DLD1 (cell line): ENCODE results near the gene BMP8A.
"Not testable (repeated sequence)": the region's sequence is repeated elsewhere in the genome, so short reads cannot be mapped to it uniquely, and the experiment has no call there.

Experiments used
- in situ Hi-C: cut with HindIII; loops from 2 replicates; pipeline ENCODE4 v1.10.0; 2017; ENCODE audit warnings: low sequenced_read_pairs

Gene BMP8A

GRCh38 chr1:39491146-39491921 lies at the start of gene BMP8A:
Gene BMP8A (plus strand): TSS chr1:39491636. CDS start chr1:39491992, 356 bp downstream.
- in situ Hi-C loops: no loop called here

GRCh38 chr1:39441797-39442196 lies 49.6 kb upstream of the BMP8A start:
- in situ Hi-C loops: no loop called here

- in situ Hi-C loops: no loop called here
Observed at GRCh38 chr1:39445573-39445972, 45.9 kb upstream of the BMP8A start.

- in situ Hi-C loops: no loop called here
Observed at GRCh38 chr1:39446986-39447567, 44.4 kb upstream of the BMP8A start.

GRCh38 chr1:39450041-39450440 lies 41.4 kb upstream of the BMP8A start:
- in situ Hi-C loops: not testable (repeated sequence)

- in situ Hi-C loops: no loop called here
Observed at GRCh38 chr1:39450956-39451606, 40.4 kb upstream of the BMP8A start.

- in situ Hi-C loops: no loop called here
Observed at GRCh38 chr1:39452081-39452480, 39.4 kb upstream of the BMP8A start.

GRCh38 chr1:39452540-39452939 lies 38.9 kb upstream of the BMP8A start:
- in situ Hi-C loops: no loop called here

GRCh38 chr1:39453603-39454002 lies 37.8 kb upstream of the BMP8A start:
- in situ Hi-C loops: no loop called here

GRCh38 chr1:39458991-39459390 lies 32.4 kb upstream of the BMP8A start:
- in situ Hi-C loops: no loop called here

- in situ Hi-C loops: no loop called here
Observed at GRCh38 chr1:39462074-39462473, 29.4 kb upstream of the BMP8A start.

- in situ Hi-C loops: no loop called here
Observed at GRCh38 chr1:39466413-39467107, 24.9 kb upstream of the BMP8A start.

- in situ Hi-C loops: not testable (repeated sequence)
Observed at GRCh38 chr1:39467108-39467720, 24.2 kb upstream of the BMP8A start.

GRCh38 chr1:39469150-39469549 lies 22.3 kb upstream of the BMP8A start:
- in situ Hi-C loops: no loop called here

- in situ Hi-C loops: no loop called here
Observed at GRCh38 chr1:39470040-39470439, 21.4 kb upstream of the BMP8A start.

GRCh38 chr1:39472826-39473225 lies 18.6 kb upstream of the BMP8A start:
- in situ Hi-C loops: no loop called here

GRCh38 chr1:39473324-39473723 lies 18.1 kb upstream of the BMP8A start:
- in situ Hi-C loops: no loop called here

GRCh38 chr1:39474810-39475209 lies 16.6 kb upstream of the BMP8A start:
- in situ Hi-C loops: no loop called here

- in situ Hi-C loops: not testable (repeated sequence)
Observed at GRCh38 chr1:39475551-39475950, 15.9 kb upstream of the BMP8A start.

- in situ Hi-C loops: no loop called here
Observed at GRCh38 chr1:39478126-39478915, 13.1 kb upstream of the BMP8A start.
